Immature natural killer cell (primary cell): ENCODE data around the gene MRPL28. TPM values are rescaled to one million over a fixed set of nuclear protein-coding genes. Genes with fewer than 3 reads are reported as not detected.
"Not testable (repeated sequence)": the region's sequence is repeated elsewhere in the genome, so short reads cannot be mapped to it uniquely, and the experiment has no call there.

Experiments used
- DNase-seq, 3 donors: peaks; one replicate each; pipeline ENCODE4 v3.0.0; 2022; ENCODE audit warnings: mixed read lengths in 1 of 3
- H3K27ac Mint-ChIP-seq, 6 donors: one replicate each; pipeline ENCODE4 v1.8.0; 2020; ENCODE audit warnings: mixed read lengths in 6 of 6, mild to moderate bottlenecking in 5 of 6, inconsistent platforms in 4 of 6, moderate library complexity in 3 of 6
- H3K27me3 Mint-ChIP-seq, 3 donors: one replicate each; pipeline ENCODE4 v1.8.0; 2020 to 2021; ENCODE audit warnings: low read depth in 3 of 3, mild to moderate bottlenecking in 3 of 3, mixed read lengths in 3 of 3, moderate library complexity in 3 of 3, inconsistent platforms in 1 of 3
- H3K36me3 Mint-ChIP-seq, 3 donors: one replicate each; pipeline ENCODE4 v1.8.0; 2020; ENCODE audit warnings: mixed read lengths in 3 of 3, inconsistent platforms in 2 of 3, mild to moderate bottlenecking in 2 of 3
- H3K4me1 Mint-ChIP-seq, 2 donors: one replicate each; pipeline ENCODE4 v1.8.0; 2020; ENCODE audit warnings: inconsistent platforms in 2 of 2, mild to moderate bottlenecking in 2 of 2, mixed read lengths in 2 of 2, moderate library complexity in 1 of 2
- H3K4me3 Mint-ChIP-seq, 5 donors: one replicate each; pipeline ENCODE4 v1.8.0; 2020; ENCODE audit warnings: mild to moderate bottlenecking in 5 of 5, mixed read lengths in 5 of 5, inconsistent platforms in 3 of 5, moderate library complexity in 3 of 5
- H3K9me3 Mint-ChIP-seq, 6 donors: one replicate each; pipeline ENCODE4 v1.8.0; 2020; ENCODE audit warnings: mild to moderate bottlenecking in 6 of 6, mixed read lengths in 6 of 6, inconsistent platforms in 4 of 6, moderate library complexity in 3 of 6
- polyA plus RNA-seq, 3 donors: library from polyadenylated mRNA; unstranded; fragments of 300-500 nt; fragmentation: Illumina TruSeq; gene quantifications; one replicate each; pipeline ENCODE4 v1.2.3, GENCODE V29; 2021

MRPL28 gene
- 100 to 1,000 TPM in 2 of 3 donors, 10 to 100 TPM in 1; 98.6 to 139 (median 106) TPM for polyA plus RNA-seq

DNA sequence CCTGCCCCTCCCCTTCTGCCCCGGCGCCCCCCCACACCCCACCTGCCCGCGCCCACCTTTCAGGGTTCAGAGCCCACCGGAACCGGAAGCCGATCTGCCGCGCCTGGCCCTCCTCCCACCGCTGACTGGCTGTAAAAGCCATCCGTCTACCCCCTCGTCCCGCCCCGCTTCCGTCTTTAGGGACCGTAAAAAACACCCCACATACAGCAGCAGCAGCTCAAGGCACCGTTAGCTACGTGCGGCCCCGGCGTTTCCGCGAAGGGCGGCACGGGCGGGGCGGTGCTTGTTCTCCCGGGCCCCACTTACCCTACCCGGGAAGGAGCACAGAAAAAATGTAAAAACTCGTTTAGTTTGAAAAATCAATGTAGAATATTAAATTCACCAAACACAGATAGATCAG, at the start of gene MRPL28:
MRPL28 (minus strand) TSS at position 96 of the 400 bp plus-strand sequence. CDS start 320 bp downstream, outside the sequence.
- peaks cover 0 to 10% (median 7%) of the 10 kb centered on the region in 3 donors for H3K36me3 Mint-ChIP-seq
- peak within 1 kb of the TSS; percentile 80 to 94 (median 86) for H3K27ac Mint-ChIP-seq
- H3K4me3 Mint-ChIP-seq = peak within 1 kb of the TSS; percentile 85 to 95 (median 89)
- H3K9me3 Mint-ChIP-seq = no peaks in the 10 kb centered on the region
- DNase-seq = peak; percentile 88 to 92 (median 91)
- peaks cover 12 to 17% of the 10 kb centered on the region in 2 donors for H3K4me1 Mint-ChIP-seq
- peaks cover 0 to 3% (median 0%) of the 10 kb centered on the region in 3 donors for H3K27me3 Mint-ChIP-seq

DNA sequence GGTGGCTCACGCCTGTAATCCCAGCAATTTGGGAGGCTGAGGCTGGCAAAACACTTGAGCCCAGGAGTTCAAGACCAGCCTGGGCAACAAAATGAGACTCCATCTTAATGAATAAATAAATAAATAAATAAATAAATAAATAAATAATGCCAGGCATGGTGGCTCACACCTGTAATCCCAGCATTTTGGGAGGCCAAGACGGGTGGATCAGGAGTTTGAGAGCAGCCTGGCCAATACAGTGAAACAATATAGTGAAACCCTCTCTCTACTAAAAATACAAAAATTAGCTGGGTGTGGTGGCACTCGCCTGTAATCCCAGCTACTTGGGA, 44.8 kb upstream of the MRPL28 start:
- not testable (repeated sequence) for DNase-seq

DNA sequence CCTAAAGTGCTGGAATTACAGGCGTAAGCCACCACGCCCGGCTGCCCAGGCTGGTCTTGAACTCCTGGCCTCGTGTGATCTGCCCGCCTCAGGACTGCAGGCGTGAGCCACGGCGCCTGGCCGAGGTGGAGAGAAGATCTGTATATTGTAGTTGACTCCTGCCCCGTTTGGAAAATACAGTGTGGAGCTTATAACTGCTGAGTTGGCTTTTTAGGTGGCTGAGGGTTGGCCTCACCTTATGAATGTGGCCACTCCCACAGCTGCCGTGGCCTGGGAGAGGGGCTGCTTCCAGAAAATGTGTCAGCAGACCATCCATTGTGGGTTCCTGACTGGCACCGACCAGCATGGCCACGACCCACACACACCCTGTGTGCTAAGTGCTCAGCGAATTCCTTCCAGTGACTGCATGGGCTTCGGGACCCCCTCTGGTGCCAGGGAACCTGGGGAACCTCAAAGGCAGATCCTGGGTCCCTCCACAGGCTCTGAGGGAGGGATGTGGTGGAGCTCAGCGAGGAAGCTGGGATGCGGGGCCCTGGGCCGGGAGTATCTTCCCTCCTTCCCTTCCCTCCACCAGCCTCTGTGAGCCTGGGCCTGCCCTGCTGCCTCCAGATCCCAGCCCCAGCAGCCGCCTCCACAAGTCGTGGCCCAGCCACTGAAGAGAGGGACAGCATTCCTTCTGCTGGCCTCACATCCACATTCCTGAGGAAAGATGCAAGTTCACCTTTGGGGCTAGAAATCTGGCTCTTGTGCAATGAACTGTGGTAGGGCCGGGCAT, 44.2 kb upstream of the MRPL28 start:
- no peak overlapping the region for H3K4me3 Mint-ChIP-seq
- H3K36me3 Mint-ChIP-seq = no peaks in the 10 kb centered on the region
- H3K27ac Mint-ChIP-seq = no peak overlapping the region
- H3K9me3 Mint-ChIP-seq = no peaks in the 10 kb centered on the region
- DNase-seq = no peak
- H3K4me1 Mint-ChIP-seq = no peaks in the 10 kb centered on the region
- H3K27me3 Mint-ChIP-seq = peaks cover 0 to 2% (median 0%) of the 10 kb centered on the region in 3 donors

More for the DNA sequence above, 44.8 kb upstream of the MRPL28 start:
- H3K9me3 Mint-ChIP-seq, H3K36me3 Mint-ChIP-seq, H3K4me3 Mint-ChIP-seq, H3K4me1 Mint-ChIP-seq, H3K27me3 Mint-ChIP-seq, H3K27ac Mint-ChIP-seq: not testable (repeated sequence)

DNA sequence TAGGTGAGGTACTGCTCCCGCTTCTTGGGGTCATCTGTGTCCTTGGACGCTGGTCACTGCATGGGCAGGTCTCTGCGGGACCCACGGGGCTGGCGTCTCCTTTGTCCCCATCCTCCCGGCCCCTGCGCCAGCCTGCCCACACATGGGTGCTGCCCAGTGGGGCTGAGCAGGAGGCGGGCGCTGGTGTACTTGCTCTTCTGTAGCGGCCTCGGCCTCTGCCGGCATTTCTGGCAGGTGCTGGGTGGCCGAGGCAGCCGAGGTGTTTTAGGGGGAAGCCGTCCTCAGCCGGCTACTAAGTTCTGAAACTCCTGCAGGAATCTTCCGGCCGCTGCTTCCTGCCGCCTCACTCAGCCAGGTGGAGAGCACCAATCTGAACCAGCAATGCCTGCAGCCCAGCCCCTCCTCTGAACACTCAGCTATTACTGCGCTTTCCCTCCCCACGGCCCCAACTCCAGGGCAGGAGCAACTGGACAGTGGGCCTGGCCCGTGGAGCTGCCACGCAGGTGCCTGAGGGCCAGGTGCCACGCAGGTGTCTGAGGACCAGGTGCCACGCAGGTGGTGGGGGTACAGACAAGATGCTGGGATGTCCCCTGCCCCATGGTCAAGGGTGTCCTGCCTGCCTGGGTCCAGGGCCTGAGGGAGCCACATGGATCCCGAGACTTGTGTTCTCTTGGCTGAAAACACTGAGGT, 41.4 kb upstream of the MRPL28 start:
- Mint-ChIP-seq H3K4me1 (no peaks in the 10 kb centered on the region), H3K36me3 (no peaks in the 10 kb centered on the region), H3K9me3 (no peaks in the 10 kb centered on the region), H3K27me3 (no peaks in the 10 kb centered on the region), H3K4me3 (no peak overlapping the region), H3K27ac (no peak overlapping the region)
- no peak for DNase-seq

DNA sequence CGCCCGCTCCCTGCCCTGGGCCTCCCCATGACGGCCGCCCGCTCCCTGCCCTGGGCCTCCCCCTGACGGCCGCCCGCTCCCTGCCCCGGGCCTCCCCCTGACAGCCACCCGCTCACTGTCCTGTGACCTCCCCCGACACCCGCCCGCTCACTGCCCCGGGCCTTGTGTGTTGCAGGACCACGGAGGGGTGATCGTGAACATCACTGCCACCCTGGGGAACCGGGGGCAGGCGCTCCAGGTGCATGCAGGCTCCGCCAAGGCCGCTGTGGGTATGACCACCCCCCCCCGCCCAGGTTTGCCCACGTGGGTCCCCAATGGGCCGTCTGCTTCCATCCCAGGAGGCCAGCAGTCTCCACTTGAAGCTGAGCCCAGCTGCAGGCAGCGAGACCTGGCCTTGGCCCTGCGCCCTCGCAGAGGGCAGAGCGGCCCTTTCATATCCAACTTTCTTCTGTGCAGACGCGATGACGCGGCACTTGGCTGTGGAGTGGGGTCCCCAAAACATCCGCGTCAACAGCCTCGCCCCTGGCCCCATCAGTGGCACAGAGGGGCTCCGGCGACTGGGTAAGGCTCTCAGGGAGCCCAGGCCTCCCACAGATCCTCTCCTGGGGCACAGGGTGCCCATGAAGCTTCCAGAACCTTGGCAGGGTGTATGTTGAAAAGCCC, 40.3 kb upstream of the MRPL28 start:
- DNase-seq = no peak
- no peak overlapping the region for H3K27ac Mint-ChIP-seq
- no peaks in the 10 kb centered on the region for H3K9me3 Mint-ChIP-seq
- H3K4me3 Mint-ChIP-seq = no peak overlapping the region
- no peaks in the 10 kb centered on the region for H3K27me3 Mint-ChIP-seq
- no peaks in the 10 kb centered on the region for H3K36me3 Mint-ChIP-seq
- no peaks in the 10 kb centered on the region for H3K4me1 Mint-ChIP-seq

DNA sequence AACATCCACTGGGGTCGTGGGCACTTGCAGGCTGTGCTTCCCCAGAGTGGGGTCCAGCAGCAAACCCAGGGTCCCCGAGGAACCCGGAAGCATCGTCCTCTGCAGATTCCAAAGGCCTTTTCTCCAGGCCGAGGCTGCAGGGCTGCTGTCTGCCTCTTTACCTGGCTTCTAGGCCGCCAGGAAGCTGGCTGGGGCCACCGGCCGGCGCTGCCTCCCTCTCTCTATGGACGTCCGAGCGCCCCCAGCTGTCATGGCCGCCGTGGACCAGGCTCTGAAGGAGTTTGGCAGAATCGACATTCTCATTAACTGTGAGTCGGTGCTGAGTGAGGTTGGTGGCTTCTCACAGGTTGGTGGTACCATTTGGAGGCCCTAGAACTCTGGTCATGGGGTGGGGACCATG, 36.9 kb upstream of the MRPL28 start:
- Mint-ChIP-seq H3K9me3 (no peaks in the 10 kb centered on the region), H3K4me3 (no peak overlapping the region), H3K36me3 (no peaks in the 10 kb centered on the region), H3K27ac (no peak overlapping the region), H3K4me1 (peaks cover 0 to 1% of the 10 kb centered on the region in 2 donors), H3K27me3 (peaks cover 0 to under 1% (median 0%) of the 10 kb centered on the region in 3 donors)
- DNase-seq = no peak

DNA sequence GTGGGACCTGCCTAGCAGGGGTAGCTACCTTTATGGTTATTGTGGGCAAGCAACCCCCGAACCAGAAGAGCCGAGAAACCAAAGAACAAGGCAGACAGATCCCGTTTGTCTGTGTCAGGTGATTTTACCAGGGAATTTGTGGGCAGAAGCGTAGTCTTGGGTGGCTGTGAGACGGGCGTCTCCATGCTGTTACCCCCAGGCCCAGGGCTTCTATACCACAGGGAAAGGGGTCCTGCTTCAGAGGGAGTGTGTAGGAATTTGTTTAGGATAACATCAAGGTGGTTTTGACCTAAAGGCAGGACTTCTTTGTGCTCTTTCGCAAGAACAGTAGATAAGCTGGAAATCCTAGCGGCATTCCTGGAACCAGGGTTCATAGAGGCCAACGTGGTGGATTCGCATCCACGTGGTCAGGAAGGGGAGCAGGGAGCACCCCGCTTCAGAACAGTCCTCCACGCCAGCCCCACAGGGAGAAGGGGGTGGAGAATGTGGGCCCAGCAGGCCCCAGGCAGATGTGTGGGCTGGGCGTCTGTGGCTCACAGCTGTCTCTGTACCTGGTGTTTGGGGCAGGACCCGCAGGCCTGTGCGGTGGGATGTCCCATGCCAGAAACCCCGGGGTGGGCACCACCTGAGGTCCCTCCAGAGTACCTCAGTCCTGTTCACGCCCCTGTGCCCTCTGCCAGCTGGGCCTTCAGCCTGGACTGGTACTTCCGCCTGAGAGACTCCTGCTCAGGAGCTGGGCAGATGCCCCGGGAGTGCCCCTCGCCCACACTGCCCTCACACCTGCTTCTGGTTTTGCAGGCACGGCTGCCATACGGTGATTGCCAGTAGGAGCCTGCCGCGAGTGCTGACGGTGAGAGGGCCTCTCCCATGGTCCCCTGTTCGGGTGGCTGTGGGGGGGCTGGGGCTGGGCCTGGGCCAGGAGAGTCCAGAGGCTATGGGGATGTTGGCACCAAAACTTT, 35.5 kb upstream of the MRPL28 start:
- Mint-ChIP-seq H3K27me3 (peaks cover 1 to 8% (median 7%) of the 10 kb centered on the region in 3 donors), H3K9me3 (no peaks in the 10 kb centered on the region), H3K36me3 (no peaks in the 10 kb centered on the region), H3K4me1 (peaks cover 0 to 3% of the 10 kb centered on the region in 2 donors), H3K4me3 (no peak overlapping the region), H3K27ac (peak overlapping the region in 1 of 6 donors; percentile 7)
- DNase-seq = no peak

DNA sequence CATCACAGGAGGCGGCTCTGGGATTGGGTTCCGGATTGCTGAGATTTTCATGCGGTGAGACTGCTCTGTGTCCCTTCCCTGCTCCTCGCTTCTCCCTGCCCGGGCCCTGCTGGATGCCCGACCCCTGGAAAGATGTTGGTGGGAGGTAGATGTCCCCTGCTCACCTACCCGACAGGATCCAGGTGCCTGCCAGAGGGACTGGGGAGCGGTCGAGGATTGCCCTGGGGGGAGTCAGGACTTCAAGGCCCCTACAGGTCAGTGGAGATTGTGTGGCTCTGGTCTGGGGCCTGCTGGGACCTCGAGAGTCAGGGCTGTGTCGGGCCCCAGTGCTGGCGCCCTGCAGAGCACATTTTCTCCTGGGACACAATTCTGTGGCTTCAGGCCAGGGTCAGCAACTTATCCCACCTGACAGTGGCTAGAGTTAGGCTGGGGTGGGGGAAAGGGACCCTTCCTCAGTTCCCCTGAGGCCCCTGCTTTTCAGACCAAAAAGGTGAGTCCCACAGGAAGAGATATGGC, 34.7 kb upstream of the MRPL28 start:
- Mint-ChIP-seq H3K4me3 (no peak overlapping the region), H3K4me1 (peaks cover 7 to 10% of the 10 kb centered on the region in 2 donors), H3K27me3 (peaks cover 1 to 12% (median 11%) of the 10 kb centered on the region in 3 donors), H3K36me3 (no peaks in the 10 kb centered on the region), H3K27ac (no peak overlapping the region), H3K9me3 (no peaks in the 10 kb centered on the region)
- DNase-seq = no peak

DNA sequence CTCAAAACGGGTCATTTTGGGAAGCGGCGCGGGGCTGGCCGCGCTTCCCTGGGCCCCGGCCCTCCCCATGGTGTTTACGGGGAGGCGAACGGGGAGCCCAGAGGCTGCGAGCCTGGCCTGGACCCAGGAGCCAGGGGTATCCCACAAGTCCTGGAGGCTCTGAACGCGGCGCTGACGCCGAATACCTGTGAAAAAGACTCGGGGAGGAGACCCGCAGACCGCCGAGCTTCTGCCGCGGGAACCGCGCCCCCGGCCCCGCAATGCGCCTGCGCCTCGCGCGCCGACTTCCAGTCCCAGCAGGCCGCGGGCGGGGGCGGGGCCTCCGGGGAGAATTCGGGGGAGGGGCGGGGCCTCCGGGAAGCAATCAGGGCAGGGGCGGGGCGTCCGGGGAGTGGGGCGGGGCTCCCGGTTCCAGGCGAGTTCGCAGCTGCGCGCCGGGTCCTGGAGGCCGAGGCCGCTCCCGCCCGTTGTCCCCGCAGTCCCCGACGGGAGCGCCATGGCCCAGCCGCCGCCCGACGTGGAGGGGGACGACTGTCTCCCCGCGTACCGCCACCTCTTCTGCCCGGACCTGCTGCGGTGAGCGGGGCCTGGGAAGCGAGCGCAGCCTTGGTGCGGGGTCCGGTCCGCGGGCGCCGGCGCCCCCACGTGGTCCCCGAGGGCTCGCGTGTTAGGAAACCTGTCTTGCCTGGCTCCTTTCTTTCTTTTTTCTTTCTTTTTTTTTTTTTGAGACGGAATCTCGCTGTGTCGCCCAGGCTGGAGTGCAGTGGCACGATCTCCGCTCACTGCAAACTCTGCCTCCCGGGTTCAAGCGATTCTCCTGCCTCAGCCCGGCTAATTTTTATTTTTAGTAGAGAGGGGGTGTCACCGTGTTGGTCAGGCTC, 31.4 kb upstream of the MRPL28 start, which contains the start of gene DECR2:
DECR2 (plus strand) TSS at position 418 of the 881 bp plus-strand sequence; CDS start at position 497, 79 bp downstream.
- peaks cover 8 to 23% (median 20%) of the 10 kb centered on the region in 3 donors for H3K27me3 Mint-ChIP-seq
- H3K27ac Mint-ChIP-seq = peak within 1 kb of the TSS; percentile 77 to 92 (median 88)
- no peaks in the 10 kb centered on the region for H3K36me3 Mint-ChIP-seq
- H3K4me1 Mint-ChIP-seq = peaks cover 10 to 18% of the 10 kb centered on the region in 2 donors
- H3K4me3 Mint-ChIP-seq = peak within 1 kb of the TSS; percentile 84 to 89 (median 87)
- DNase-seq = peak; percentile 92 to 95 (median 95)
- no peaks in the 10 kb centered on the region for H3K9me3 Mint-ChIP-seq

DNA sequence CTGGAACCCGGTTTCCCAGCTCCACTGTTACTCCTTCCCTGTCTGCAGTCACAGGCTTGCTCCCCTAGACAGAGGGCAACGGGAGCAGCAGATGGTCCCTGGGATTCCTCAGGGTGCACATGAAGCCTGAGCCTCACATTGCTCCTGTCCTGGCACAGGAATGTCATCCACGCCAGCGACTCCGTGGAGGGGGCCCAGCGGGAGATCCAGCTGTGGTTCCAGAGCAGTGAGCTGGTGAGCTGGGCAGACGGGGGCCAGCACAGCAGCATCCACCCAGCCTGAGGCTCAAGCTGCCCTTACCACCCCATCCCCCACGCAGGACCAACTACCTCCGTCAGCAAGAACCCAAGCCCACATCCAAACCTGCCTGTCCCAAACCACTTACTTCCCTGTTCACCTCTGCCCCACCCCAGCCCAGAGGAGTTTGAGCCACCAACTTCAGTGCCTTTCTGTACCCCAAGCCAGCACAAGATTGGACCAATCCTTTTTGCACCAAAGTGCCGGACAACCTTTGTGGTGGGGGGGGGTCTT, 29.8 kb upstream of the MRPL28 start:
- Mint-ChIP-seq H3K27ac (peak overlapping the region; percentile 77 to 92 (median 88)), H3K36me3 (no peaks in the 10 kb centered on the region), H3K27me3 (peaks cover 10 to 24% (median 21%) of the 10 kb centered on the region in 3 donors), H3K9me3 (no peaks in the 10 kb centered on the region), H3K4me1 (peaks cover 20 to 26% of the 10 kb centered on the region in 2 donors), H3K4me3 (peak overlapping the region; percentile 84 to 89 (median 87))
- no peak for DNase-seq

DNA sequence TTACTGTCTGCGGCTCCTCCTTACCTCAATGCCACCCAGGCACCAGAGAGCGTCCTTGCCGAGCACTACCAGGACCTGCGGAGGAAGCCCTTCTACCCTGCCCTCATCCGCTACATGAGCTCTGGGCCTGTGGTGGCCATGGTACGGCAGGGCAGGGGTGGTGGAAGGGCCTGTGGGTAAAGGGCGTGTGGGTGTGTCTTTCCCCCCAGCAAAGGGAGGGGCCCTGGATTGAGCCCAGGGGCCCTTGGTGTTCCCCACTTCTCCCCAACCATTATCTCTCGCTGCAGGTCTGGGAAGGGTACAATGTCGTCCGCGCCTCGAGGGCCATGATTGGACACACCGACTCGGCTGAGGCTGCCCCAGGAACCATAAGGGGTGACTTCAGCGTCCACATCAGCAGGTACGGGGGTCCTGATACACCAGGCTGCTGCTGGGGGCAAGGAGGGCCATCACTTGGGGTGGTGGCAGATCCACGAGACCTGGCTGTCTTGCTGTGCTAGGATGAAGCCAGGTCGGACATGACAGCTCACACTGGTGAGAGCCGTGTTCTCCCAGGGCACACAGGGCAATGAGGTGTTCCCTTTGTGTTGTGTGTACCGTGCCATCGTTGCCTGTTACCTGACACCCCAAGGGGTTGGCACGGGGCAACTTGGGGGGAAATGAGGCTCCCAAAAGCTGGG, 29.1 kb upstream of the MRPL28 start:
- H3K4me1 Mint-ChIP-seq = peaks cover 20 to 26% of the 10 kb centered on the region in 2 donors
- H3K36me3 Mint-ChIP-seq = no peaks in the 10 kb centered on the region
- peak overlapping the region in 3 of 6 donors; percentile 7 to 56 (median 20) for H3K27ac Mint-ChIP-seq
- peaks cover 11 to 24% (median 21%) of the 10 kb centered on the region in 3 donors for H3K27me3 Mint-ChIP-seq
- no peak for DNase-seq
- peak overlapping the region; percentile 35 to 88 (median 61) for H3K4me3 Mint-ChIP-seq
- no peaks in the 10 kb centered on the region for H3K9me3 Mint-ChIP-seq
